Activated CD4-positive, alpha-beta T cell treated with anti-CD3 and anti-CD28 coated beads, Interleukin-2, amount 50 U/mL, for 4 hours (primary cell): ENCODE results near the gene MT1H.
"Not testable (repeated sequence)": the region's sequence is repeated elsewhere in the genome, so short reads cannot be mapped to it uniquely, and the experiment has no call there.

ENCODE experiments used
- DNase-seq, 2 experiments: peaks; one replicate each; pipeline ENCODE4 v3.0.0-alpha.2; 2020

The MT1H gene

GRCh38 chr16:56686758-56687157 lies 17.1 kb downstream of the MT1H start:
- DNase-seq, result no peak

DNA sequence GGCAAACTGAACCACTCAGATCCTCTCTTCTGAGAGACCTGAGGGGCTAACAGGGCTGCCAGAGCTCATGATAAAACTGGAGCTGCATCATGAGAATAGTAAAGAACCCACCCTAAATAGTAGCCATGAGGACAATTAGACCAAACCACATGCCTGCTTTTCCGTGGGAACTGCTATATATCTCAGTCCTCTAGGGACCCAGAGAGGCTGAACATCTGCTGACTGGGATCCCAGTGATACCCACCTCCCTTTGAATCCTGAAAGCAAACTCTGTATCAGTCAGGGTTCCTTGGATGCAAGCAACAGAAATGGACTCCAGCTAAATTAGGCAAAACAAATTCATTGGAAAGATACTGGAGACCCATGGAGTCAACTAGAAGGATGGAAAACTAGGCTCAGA lies 19.1 kb downstream of the MT1H start:
- DNase-seq, result no peak

DNA sequence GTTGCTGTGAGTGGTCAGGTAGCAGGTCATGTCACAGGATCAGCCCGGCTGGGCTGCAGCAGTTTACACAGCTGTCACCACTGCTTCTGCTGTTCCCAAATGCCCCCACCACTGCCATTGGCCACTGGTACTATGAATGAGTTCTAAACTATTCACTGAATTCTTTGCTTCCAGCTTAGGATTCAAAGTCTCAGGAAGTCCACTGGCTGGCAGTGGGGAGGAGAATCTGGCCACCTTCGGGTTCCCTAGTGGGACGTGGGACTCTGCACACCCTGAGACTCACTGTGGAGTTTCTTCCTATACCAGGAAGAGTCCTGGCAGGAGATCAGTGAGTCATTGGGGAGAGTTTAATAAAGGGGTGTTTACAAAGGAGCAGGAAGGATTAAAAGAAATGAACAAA lies 19.6 kb downstream of the MT1H start:
- no peak for DNase-seq

DNA sequence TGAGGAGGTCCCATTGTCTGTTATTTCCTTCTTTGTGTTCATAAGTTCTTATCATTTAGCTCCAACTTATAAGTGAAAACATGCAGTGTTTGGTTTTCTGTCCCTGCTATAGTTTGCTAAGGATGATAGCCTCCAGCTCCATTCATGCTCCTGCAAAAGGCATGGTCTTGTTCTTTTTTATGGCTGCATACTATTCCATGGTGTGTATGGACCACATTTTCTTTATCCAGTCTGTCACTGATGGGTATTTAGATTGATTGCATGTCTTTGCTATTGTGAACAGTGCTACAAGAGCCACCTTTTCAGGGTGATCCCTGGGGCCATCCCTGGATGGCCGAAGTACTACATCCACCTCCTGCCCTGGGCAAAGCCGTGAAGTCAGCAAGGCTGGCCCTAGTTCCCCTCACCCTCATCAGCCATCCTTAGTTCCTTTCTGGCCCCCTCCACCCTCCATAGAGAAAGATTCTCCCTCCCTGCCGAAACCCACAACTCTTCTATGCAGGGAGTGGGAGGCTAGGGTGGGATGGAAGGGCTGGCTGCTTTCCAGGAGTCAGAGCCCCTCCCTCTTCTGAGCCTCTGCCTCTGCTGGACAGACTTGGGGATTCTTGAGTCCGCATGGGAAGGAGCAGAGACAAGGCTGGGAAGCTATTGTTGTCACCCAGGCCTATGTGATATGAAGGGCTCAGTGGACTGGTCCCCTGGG lies 21.0 kb downstream of the MT1H start:
- no peak for DNase-seq

- DNase-seq, result no peak
Measured at GRCh38 chr16:56691885-56692284, 22.3 kb downstream of the MT1H start.

DNA sequence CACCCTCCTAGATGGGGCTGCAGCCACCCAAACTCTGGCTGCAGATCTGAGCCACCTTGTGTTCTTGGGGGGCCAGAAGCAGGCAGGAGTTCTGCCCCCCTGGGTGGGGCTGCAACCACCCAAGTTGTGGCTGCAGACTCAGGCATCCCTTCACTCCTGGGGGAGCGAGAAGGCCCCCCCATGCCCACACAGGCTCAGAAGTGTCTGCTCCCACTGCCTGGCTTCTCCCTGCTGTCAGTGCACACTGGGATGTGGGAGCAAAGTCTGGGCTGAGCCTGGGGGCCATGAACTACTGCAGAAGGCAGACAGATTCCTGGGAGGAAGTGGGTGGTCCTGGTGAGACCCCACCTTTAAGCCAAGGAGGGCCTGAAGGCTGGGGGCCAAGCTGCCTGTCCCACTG lies 25.6 kb downstream of the MT1H start:
- no peak for DNase-seq

DNA sequence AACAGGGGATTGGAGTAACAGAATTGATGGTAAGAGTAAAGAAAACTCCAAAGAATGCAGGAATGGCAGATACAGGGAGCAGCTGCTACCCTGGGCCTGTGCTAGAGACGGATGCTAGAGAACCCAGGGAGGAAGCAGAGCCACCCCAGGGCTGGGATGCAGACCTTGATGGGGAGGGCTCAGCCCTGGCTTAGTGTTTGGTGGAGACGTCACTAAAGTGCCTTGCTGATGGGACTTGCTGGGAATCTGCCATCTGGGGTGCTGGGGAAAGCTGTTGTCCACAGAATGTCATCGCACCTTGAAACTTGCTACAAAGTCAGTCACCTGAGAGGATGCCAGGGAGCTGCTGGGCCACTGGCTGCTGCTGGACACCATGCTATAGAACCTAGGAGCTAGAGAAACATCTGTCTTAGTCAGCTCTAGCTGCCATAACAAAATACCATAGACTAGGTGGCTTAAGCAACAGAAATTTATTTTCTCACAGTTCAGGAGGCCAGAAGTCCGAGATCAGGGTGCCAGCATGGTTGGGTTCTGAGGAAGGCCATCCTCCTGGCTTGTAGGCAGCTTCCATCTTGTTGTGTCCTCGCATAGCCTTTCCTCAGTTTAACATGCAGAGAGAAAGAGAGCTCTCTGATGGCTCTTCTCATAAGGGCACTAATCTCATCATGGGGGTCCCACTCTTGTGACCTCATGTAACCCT lies 28.0 kb downstream of the MT1H start:
- no peak for DNase-seq

- no peak for DNase-seq
Measured at GRCh38 chr16:56700195-56700594, 30.6 kb downstream of the MT1H start.

DNA sequence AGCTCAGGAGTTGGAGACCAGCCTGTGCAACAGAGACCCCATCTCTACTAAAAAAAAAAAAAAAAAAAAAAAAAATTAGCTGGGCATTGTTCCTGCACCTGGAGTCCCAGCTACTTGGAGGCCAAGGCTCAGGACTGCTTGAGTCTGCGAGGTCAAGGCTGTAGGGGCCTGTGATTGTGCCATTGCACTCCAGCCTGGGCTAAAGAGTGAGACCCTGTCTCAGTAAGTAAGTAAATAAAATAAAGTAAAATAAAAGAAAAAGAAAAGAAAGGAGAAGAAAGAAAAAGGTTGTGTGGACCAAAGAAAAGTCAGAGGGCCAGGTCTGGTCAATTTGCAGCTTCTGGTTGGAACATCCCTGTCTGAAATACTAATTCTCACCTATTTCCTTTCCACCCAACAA lies 31.0 kb downstream of the MT1H start:
- DNase-seq, result no peak

- no peak for DNase-seq
Measured at GRCh38 chr16:56701534-56701933, 31.9 kb downstream of the MT1H start.

DNA sequence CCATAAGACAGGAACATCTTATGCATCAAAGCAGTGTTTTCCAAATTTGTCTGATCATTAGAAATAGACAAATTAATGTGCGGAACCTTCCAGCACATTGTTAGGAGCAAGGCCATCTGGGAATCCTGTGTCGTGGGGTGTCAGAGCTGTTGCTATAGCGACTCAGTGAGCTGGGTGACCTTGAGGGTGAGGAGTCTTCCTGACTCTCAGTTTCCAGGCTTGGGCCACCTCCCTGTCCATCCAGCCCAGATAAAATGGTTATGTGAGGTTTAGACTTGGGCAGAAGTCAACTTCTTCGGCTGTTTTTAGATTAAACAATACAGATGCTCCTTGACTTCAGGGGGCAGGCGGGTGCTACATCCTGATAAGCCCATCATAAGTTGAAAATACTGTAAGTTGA lies 33.2 kb downstream of the MT1H start:
- no peak for DNase-seq

GRCh38 chr16:56708525-56709442 lies 39.2 kb downstream of the MT1H start:
- no peak for DNase-seq

- DNase-seq, result no peak
Measured at GRCh38 chr16:56709443-56710040, 39.9 kb downstream of the MT1H start.

DNA sequence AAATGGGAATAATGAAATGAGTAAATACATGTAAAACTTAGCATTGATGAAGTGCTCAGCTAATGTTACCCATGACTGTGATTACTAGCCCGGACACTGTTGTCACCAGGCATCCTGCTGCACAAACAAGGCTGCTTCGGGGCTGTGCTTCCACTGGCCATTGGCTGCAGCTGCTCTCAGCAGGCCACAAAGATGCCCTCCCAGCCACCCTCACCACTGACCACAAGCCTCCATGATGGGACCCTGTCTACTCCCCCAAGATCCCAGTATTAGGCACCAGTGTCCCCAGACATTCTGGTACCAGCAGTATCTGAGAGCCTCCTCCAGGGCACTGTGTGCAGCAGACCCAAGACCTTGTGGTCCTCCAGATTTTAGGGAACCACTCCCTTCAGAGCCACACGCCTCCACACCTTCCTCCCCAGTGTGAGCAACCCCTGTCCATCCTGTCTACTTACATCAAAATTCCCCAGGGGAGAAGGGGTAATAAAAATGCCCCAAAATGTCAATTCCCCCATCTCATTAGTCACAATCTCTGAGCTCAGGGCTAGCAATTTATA lies 40.6 kb downstream of the MT1H start:
- DNase-seq, result no peak

DNA sequence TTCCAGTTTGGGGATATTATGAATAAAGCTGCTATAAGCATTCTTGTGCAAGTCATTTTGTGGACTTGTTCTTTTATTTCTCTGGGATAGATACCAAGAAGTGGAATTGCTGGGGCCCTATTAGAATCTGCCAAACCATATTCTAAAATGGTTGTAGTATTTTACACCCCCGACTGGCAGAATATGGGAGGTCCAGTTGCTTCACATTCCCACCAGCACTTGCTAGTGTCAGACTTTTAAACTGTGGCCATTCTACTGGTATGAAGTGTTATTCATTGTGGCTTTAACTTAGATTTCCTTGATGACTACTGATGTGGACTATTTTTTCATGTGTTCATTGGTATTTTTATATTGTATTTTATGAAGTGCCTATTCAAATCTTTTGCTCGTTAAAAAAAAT lies 42.2 kb downstream of the MT1H start:
- DNase-seq, result no peak

GRCh38 chr16:56713794-56714193 lies 44.2 kb downstream of the MT1H start:
- DNase-seq, result no peak

DNA sequence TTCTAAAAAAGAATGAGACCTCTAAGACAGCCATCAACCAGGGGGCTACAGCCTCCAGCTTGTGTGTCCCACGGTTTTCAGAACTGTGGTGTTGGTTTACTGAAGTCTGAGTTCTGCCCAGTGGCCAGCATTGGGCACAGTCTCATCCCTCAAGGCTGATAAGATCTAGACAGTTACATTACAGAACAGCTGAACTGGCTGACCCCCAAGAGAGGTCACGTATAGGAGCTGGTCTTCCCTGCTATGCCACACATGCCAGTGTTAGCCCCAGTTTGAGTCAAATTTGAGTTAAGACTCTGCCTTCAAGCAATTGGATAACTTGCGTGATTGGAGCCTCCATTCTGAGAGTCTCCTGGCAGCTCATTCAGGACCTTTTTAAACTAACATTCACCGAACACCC lies 45.5 kb downstream of the MT1H start:
- DNase-seq, result no peak

DNA sequence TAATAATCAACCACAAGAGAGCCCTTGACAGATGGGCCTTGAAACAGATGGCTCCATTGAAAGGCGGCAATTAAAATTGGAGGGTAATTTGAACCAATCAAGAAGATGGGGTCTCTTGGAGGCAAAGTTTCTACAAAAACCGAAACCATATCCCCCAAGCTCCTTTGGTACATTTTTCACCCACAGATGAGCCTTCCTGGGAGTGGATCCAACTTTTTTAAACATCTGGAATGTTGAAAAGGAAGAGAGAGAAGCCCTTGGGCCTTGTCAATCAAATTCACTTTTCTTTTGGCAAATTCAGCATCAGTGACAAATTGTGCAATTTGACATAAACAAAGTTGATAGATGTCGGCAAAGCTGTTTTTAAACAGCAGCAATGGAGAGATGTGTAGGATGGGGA lies 47.1 kb downstream of the MT1H start:
- no peak for DNase-seq

- DNase-seq, result not testable (repeated sequence)
Measured at GRCh38 chr16:56717532-56717931, 47.9 kb downstream of the MT1H start.
